ENCODE data around the gene STRA6. TPM values are rescaled to one million over a fixed set of nuclear protein-coding genes. Genes with fewer than 3 reads are reported as not detected.

The STRA6 gene
- total and polyA plus RNA-seq, 2 donors (not counting 1 experiment from before 2014, with no cell fraction given) = not detected

DNA sequence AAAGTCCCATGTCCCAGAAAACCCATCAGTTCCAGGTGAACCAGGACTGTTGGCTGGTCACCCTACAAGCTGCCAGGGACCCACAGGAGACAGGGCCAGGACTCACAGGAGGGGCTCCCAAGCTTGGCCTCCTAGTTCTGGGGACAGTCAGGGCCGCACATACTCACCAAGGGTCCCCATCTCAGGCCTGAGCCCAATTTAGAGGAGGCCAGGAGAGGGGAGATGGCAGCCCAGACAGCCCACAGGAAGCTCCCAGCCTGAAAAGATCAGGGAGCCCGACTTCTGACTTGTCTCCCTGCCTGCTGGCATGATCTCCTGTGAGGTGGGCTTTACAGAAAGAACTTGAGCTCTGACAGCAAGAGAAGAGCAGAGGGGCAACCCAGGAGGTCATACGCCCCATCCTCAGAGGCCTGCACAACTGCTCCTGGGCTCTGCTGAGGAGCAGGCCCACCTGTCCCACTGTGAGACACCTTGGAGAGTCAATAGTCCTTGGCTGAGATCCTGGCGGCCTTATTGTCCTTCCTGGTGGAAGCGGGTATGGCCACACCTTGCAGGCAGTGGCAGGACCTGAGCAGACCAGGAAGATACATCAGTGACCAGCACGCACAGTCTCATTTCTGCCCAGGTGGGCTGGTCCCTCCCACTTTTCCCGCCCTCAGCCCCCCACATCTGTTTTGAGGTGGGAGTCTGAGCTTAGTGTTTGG, 31.6 kb downstream of the STRA6 start:
- ATAC-seq (ENCODE audit: low read depth) (no peak), DNase-seq (no peak)
- H3K27ac ChIP-seq (ENCODE audit: low read length in 2 of 2) = no peak overlapping the region
- H2AFZ ChIP-seq (ENCODE audit: insufficient read depth, low read depth, low read length, poor library complexity, severe bottlenecking) = no peak overlapping the region
- H3K4me2 ChIP-seq (replicated peaks; ENCODE audit: low read depth, low read length, poor library complexity, severe bottlenecking) = no peak overlapping the region
- Mint-ChIP-seq H3K27me3 (peaks cover 8% of the 10 kb centered on the region), H3K4me1 (no peaks in the 10 kb centered on the region), H3K4me3 (no peak overlapping the region), H3K9me3 (ENCODE audit: insufficient read depth) (no peaks in the 10 kb centered on the region), H3K27ac (no peak overlapping the region)
- H3K4me3 ChIP-seq (ENCODE audit: control extremely low read depth in 1 of 5, extremely low read depth in 1 of 5, insufficient read depth in 1 of 5, low read depth in 2 of 5, low read length in 4 of 5) = no peak overlapping the region
- no peaks in the 10 kb centered on the region for H3K79me2 ChIP-seq (ENCODE audit: control insufficient read depth, insufficient read depth, low read length)
- peaks cover 0 to 3% (median 0%) of the 10 kb centered on the region in 3 donors for H3K9me3 ChIP-seq (ENCODE audit: control extremely low read depth in 1 of 3, control insufficient read depth in 2 of 3, insufficient read depth in 1 of 3, low read length in 2 of 3)
- TF ChIP-seq CTCF (IDR thresholded peaks at IDR 0.05) (no peak), EZH2 (IDR thresholded peaks at IDR 0.05; ENCODE audit: borderline replicate concordance, insufficient read depth, low read depth, low read length, poor library complexity, severe bottlenecking) (no peak)
- no peak overlapping the region for H3K9ac ChIP-seq (ENCODE audit: low read length)
- no peaks in the 10 kb centered on the region for H3K36me3 ChIP-seq (replicated peaks in 1 of 2; ENCODE audit: control extremely low read depth in 1 of 2, control insufficient read depth in 1 of 2, extremely low read depth in 1 of 2, insufficient read depth in 2 of 2, low read length in 1 of 2)
- WGBS (ENCODE audit: insufficient coverage) = 86% methylated on average over 6 of the region's 7 CpGs
- intact Hi-C loops (cut with micrococcal nuclease) = no loop called here
- no peaks in the 10 kb centered on the region for H3K27me3 ChIP-seq (replicated peaks in 1 of 4; ENCODE audit: control extremely low read depth in 1 of 4, control insufficient read depth in 3 of 4, insufficient read depth in 4 of 4, low read length in 3 of 4)
- no peaks in the 10 kb centered on the region for H4K20me1 ChIP-seq (ENCODE audit: control insufficient read depth, insufficient read depth, low read length, poor library complexity, severe bottlenecking)
- no peaks in the 10 kb centered on the region for H3K4me1 ChIP-seq (ENCODE audit: control insufficient read depth in 2 of 2, insufficient read depth in 2 of 2, low read length in 2 of 2)
- ChIA-PET CTCF (no interaction called here), POLR2A (no interaction called here)

DNA sequence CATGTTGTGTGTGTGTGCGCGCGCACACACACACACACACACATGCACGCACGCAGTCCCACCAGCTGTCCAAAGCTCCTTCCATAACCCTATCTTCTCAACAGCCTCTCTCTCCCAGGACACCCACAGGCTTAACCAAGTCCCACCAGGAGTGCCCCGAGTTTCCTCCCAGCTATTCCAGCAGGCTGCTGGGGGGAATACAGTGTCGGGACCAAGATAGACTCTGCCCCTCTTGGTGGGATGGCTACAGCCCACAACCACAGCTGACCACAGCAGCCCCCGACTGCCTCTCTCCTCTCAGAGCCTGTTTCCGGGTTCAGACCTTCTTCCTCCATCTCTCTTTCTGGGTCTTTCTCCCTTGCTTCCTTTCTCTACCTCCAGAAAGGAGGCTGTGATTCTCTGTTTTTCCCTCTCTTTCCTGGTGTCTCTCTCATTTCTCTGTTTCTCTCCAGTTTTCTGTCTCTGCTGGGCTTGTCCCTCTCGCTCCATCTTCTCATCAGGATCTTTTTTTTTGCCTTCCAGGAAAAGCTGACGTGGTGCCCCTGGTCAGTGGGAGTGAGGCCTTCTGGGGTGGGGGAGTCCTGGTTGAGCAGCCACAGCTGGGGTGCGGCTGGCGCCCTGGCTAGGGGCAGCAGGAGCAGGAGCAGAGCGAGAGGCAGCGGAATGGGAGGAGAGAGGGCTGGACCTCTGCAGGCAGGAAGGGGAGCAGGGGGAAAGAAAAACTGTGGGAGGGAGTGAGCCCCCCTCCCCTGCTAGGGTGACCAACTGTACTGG, 32.3 kb downstream of the STRA6 start:
- Mint-ChIP-seq H3K27ac (no peak overlapping the region), H3K4me1 (no peaks in the 10 kb centered on the region), H3K4me3 (no peak overlapping the region), H3K9me3 (ENCODE audit: insufficient read depth) (no peaks in the 10 kb centered on the region), H3K27me3 (peaks cover 8% of the 10 kb centered on the region)
- no peaks in the 10 kb centered on the region for H4K20me1 ChIP-seq (ENCODE audit: control insufficient read depth, insufficient read depth, low read length, poor library complexity, severe bottlenecking)
- H3K36me3 ChIP-seq (replicated peaks in 1 of 2; ENCODE audit: control extremely low read depth in 1 of 2, control insufficient read depth in 1 of 2, extremely low read depth in 1 of 2, insufficient read depth in 2 of 2, low read length in 1 of 2) = no peaks in the 10 kb centered on the region
- H3K4me2 ChIP-seq (replicated peaks; ENCODE audit: low read depth, low read length, poor library complexity, severe bottlenecking) = no peak overlapping the region
- POLR2A ChIA-PET = no interaction called here
- H3K9ac ChIP-seq (ENCODE audit: low read length) = no peak overlapping the region
- no peaks in the 10 kb centered on the region for H3K4me1 ChIP-seq (ENCODE audit: control insufficient read depth in 2 of 2, insufficient read depth in 2 of 2, low read length in 2 of 2)
- TF ChIP-seq CTCF (IDR thresholded peaks at IDR 0.05) (no peak), EZH2 (IDR thresholded peaks at IDR 0.05; ENCODE audit: borderline replicate concordance, insufficient read depth, low read depth, low read length, poor library complexity, severe bottlenecking) (no peak)
- H3K4me3 ChIP-seq (ENCODE audit: control extremely low read depth in 1 of 5, extremely low read depth in 1 of 5, insufficient read depth in 1 of 5, low read depth in 2 of 5, low read length in 4 of 5) = no peak overlapping the region
- no peak overlapping the region for H3K27ac ChIP-seq (ENCODE audit: low read length in 2 of 2)
- DNase-seq = no peak
- H3K9me3 ChIP-seq (ENCODE audit: control extremely low read depth in 1 of 3, control insufficient read depth in 2 of 3, insufficient read depth in 1 of 3, low read length in 2 of 3) = peaks cover 0 to 2% (median 0%) of the 10 kb centered on the region in 3 donors
- ATAC-seq (ENCODE audit: low read depth) = no peak
- 96% methylated on average over 10 of the region's 15 CpGs for WGBS (ENCODE audit: insufficient coverage)
- no peaks in the 10 kb centered on the region for H3K79me2 ChIP-seq (ENCODE audit: control insufficient read depth, insufficient read depth, low read length)
- no peak overlapping the region for H2AFZ ChIP-seq (ENCODE audit: insufficient read depth, low read depth, low read length, poor library complexity, severe bottlenecking)
- CTCF ChIA-PET = no interaction called here
- H3K27me3 ChIP-seq (replicated peaks in 1 of 4; ENCODE audit: control extremely low read depth in 1 of 4, control insufficient read depth in 3 of 4, insufficient read depth in 4 of 4, low read length in 3 of 4) = no peaks in the 10 kb centered on the region
- intact Hi-C loops (cut with micrococcal nuclease) = no loop called here
